Left renal cortex interstitium (tissue), 4 donors: ENCODE results near the gene HLX. TPM values are rescaled to one million over a fixed set of nuclear protein-coding genes. Genes with fewer than 3 reads are reported as not detected.

Experiments used
- DNase-seq, 4 donors: peaks; one replicate each; pipeline ENCODE4 v3.0.0-alpha.2; 2013; ENCODE audit warnings: low read depth in 4 of 4, low spot score in 2 of 4, missing footprints in 1 of 4
- polyA plus RNA-seq, 4 donors: library from polyadenylated mRNA; unstranded; fragments of 120-200 nt; gene quantifications; one replicate each; pipeline ENCODE4 v1.2.1, GENCODE V29; 2013; ENCODE audit not compliant: insufficient read length in 4 of 4

HLX gene
- polyA plus RNA-seq, 4 donors = 8.8 to 12.0 (median 9.7) TPM

- no peak for DNase-seq
Observed at GRCh38 chr1:220921498-220921897, 42.3 kb downstream of the HLX start.

- no peak for DNase-seq
Observed at GRCh38 chr1:220921971-220922635, 42.9 kb downstream of the HLX start.

GRCh38 chr1:220922951-220923350, 43.7 kb downstream of the HLX start:
- no peak for DNase-seq

- no peak for DNase-seq
Observed at GRCh38 chr1:220924331-220924970, 45.2 kb downstream of the HLX start.

- no peak for DNase-seq
Observed at GRCh38 chr1:220925707-220926106, 46.5 kb downstream of the HLX start.

GRCh38 chr1:220926146-220926545, 46.9 kb downstream of the HLX start:
- no peak for DNase-seq

- no peak for DNase-seq
Observed at GRCh38 chr1:220927442-220927841, 48.2 kb downstream of the HLX start.

GRCh38 chr1:220928320-220928719, 49.1 kb downstream of the HLX start:
- no peak for DNase-seq

GRCh38 chr1:220928725-220929300, 49.6 kb downstream of the HLX start:
- DNase-seq = no peak

GRCh38 chr1:220929304-220929703, 50.1 kb downstream of the HLX start:
- no peak for DNase-seq

Other genes starting within 250 kb of the HLX start
- 10 to 100 TPM; 22.9 to 26.2 (median 23.9) TPM for gene C1orf115, start 189.1 kb upstream of the HLX start, polyA plus RNA-seq
- gene MTARC2, start 131.1 kb upstream of the HLX start, polyA plus RNA-seq = 10 to 100 TPM; 45.3 to 55.4 (median 49.8) TPM
- 10 to 100 TPM; 17.8 to 26.9 (median 19.1) TPM for gene MTARC1, start 92.5 kb upstream of the HLX start, polyA plus RNA-seq